Hematopoietic multipotent progenitor cell treated with erythropoietin and hydrocortisone succinate and interleukin-3 and kit ligand, for 6 days (in vitro differentiated cells): Measurements from ENCODE around the gene VASH2.
"Not testable (repeated sequence)": the region's sequence is repeated elsewhere in the genome, so short reads cannot be mapped to it uniquely, and the experiment has no call there.

ENCODE experiments used
- DNase-seq: peaks from one replicate; pipeline ENCODE4 v3.0.0-alpha.2; 2015

Gene VASH2

DNA sequence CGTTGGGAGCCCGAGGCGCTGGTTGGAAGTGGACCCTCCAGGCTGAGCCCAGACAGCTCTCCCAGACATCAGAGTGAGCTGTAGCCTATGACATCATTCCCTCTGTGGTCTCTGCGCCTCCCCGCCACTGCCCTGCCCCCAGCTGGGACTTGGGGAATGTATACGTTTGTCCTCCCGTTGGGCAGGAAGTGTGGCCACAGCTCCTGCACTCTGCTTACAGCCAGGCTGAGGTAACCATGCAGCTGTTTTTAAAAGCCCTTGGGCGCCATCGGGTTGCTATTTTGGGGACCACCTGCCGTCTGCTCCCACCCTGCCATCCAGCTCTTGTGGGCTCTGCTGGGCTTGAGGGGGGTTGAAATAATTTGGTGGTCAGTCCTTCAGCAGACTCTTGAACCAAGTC is 7.8 kb downstream of the VASH2 start:
- DNase-seq: no peak

DNA sequence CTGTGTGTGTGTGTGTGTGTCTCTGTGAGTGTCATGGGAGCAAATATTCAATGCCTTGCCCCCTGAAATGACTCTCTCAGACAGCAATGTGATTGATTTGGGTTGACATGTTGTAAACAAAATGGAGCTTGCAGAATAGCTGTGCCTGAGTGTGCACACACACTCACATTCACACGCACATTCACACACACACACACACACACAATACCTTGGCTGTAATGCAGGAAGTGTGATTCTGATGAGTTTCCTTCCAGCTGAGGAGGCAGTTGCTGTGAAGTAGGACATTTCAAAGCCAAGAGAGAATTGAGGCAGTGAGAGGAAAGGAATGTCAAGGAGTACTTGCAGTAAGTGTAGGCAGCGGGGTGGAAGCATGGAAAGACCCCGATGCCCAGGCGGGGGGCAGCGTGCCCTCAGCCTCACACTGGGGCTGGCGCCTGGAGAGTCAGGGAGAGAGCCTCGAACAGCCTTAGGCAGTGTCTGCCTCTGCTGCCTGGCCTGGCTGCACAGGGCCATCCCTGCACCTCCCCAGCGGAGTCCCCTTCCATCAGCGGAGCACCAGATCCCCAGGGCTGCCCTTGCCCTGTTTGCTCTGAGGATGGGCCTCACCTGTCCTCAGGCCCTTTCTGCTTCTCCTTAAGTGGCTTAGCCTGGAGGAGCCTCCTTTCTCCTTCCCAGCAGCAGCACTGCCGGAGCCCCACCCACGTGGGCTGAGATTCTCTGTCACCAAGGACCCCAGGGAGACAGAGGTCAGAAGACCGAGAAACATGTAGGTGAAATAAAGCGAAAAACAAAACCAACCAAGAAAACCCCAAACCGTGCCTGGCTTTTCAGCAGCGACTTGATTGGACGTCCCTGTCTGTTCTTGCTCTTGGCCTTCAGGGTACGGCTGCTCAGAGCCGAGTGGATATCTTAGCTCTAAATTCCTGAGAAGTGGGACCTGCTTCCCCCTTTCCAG is 9.2 kb downstream of the VASH2 start:
- DNase-seq: no peak

DNA sequence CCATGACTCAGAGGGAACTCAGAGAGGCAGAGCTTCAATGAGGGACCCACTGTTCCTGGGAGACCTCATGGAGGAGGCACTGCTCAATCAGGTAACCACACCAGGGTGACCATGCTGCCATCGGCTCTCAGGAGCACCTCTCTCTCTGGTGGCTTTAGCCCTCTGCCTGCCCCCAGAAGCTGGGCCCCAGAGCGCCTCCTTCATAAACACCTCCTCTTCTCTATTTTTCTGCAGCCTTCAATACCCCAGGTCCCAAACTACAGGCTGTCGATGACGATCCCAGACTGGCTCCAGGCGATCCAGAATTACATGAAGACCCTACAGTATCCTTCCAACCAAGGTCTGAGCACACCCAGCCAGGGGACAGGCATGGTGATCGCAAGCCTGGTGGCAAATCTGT is 10.6 kb downstream of the VASH2 start:
- DNase-seq: no peak

DNA sequence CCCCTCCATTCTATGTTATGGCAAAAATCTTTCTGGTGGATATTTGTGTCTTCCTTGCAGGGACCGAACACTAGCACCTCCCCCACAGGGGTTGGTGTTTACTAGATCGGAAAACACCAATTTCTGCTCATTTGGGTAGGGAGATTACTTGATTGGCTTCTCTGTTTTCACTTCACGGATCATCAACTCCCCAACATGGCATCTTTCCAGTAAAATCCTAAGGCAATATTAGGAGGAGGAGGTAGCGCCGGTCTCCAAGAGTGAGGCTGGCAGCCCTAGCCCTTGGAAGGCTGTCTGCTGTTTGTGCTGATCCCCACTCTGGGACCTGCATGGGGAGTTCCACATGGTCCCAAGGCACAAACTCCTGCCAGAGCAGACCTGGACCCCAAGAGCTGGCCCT is 12.2 kb downstream of the VASH2 start:
- DNase-seq: no peak

DNA sequence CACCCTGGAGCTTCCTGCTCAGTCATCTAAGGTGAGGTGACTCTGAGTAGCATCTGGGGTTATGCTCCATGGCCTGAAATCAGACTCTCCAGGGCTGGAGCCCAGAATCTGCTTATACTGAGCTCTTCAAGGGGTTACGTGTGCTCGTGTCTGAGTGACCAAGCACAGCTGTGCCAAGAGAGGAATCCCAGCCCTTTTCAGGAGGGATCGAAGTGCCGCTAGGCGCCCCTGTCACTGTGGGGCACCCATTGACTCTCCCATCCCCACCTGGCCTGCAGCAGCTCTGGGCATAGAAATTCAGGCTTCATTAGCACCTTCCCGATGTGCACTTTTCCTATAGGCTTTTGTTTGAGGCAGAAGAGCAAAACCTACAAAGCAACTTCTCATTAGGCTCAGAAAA is 13.8 kb downstream of the VASH2 start:
- DNase-seq: no peak

- not testable (repeated sequence) for DNase-seq
Measured at GRCh38 chr1:212964993-212965392, 14.7 kb downstream of the VASH2 start.

DNA sequence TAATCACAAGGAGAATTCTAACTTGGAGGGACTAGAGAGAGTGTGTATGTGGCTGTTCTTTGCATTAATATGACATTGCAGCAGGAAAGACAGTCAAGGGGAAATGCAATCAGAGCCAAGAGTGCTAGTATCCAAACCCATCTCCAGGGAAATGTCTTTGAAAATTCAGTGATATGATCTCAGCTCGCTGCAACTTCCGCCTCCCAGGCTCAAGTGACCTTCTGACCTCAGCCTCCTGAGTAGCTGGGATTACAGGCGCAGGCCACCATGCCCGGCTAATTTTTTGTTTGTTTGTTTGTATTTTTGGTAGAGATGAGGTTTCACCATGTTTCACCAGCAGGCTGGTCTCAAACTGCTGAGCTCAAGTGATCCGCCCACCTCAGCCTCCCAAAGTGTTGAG is 16.3 kb downstream of the VASH2 start:
- no peak for DNase-seq

DNA sequence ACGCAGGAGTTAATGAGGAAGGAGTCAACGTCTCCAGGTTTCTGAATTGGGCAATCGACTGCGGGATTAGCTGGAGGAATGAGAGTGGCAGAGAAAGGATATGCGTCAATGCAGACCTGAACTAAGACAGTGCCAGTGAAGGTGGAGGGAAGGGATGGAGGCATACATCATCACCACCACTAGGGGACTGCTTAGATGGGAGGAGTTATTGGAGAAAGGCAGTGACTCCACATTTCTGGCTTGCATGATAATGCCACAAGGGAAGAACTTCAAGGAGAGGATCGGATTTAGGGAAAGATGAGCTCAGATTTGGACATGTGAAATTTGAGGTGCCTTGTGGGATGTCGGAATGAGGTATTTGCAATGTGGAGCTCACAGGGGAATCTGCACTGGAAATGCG is 17.5 kb downstream of the VASH2 start:
- DNase-seq: peak; percentile 69

DNA sequence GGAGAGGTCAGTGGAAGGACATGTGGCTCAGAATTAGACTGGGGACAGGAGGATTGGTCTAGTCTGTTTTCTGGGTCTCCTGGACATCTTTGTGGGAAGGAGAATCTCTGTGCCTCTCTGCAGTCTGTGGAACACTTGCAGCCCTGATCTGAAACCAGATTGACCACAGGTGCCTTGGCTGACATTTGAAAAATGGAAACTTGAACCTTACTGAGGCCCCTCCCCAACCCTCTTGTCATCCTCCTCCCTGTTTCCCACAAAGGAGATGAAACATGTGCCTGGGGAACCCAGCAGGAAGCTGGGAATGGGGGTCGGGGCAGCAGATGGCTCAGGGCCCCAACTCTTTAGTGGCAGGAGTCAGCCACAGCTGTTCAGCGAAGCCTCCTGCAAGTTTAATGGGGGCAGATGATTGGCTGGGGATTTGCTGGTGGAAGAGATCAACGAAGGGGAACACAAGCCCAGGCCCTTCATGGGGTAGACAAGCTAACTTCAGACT is 18.1 kb downstream of the VASH2 start:
- DNase-seq: no peak

DNA sequence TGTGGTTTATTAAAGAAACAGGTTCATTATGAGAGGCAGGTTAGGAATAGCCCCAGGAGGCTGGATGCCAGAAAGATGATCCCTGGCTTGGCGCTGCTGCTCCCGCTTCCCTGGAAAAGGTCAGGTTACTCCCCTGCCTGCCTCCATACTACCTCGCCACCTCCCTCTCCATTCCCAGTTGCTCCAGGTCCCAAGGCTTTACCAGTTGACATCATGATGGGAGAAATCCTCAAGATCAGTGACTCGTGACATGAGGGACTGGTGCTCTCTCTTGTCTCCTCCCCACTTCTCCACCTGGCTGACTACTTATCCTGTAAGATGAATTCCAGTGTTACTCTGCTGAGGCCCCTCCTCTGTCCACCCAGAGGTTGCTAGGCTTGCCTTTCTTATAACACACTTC is 19.7 kb downstream of the VASH2 start:
- no peak for DNase-seq

DNA sequence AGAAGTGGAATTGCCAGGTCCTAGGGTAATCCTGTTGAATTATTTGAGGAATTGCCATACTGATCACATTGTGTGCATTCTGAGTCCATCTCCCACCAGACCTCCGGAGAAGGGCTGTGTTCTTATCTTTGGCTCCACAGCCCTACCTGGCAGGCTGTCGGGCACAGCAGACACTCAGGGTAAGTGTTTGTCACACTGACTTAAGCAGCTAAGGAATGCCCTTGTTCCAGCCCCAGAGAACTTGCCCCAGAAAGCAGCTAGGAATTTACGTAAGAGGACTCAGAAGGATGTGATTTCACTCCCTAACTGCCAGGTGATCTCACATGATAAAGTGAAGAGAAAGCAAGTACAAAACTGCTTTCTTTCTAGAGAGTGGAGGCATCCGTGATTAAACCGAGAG is 21.0 kb downstream of the VASH2 start:
- no peak for DNase-seq

DNA sequence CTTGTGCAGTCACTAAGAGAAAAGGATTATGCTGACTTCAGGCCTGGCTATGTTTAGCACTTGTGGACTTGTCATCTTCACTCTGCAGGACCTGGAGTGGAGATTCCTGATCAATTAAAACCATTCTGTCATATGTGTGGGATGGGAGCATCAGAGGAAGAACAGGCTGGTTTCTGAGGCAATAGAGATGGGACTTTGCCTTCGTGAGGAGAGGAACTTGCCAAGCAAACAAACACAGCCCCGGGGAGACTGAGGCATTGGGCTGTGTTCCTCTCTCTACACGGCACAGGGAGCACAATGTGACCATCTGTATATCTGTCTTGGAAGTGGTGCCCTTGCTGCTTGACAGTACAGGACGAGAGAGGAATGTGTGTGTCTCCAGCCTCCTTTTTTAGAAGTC is 23.1 kb downstream of the VASH2 start:
- DNase-seq: no peak

- DNase-seq: no peak
Measured at GRCh38 chr1:212973899-212974298, 23.6 kb downstream of the VASH2 start.

- DNase-seq: no peak
Measured at GRCh38 chr1:212974711-212975110, 24.4 kb downstream of the VASH2 start.

- no peak for DNase-seq
Measured at GRCh38 chr1:212975111-212975918, 25.0 kb downstream of the VASH2 start.

DNA sequence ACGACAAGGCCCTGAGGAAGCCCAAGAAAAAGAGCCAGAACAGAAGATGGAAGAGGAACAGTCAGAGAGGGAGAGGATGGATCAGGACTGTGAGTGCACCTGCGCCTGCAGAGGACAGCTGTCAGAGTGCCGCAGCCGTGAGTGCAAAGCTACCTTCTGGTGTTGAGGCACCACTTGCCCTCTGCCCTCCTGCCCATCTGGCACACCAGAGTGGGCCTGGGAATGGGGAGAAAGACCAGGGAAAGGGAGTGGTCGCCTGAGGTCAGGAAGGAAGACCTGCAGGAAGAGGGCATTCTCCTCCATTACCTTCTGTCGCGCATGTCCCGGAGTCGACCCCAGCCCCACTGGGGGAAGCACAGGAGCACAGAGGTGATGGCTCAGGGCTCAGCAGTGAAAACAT is 26.2 kb downstream of the VASH2 start:
- no peak for DNase-seq

DNA sequence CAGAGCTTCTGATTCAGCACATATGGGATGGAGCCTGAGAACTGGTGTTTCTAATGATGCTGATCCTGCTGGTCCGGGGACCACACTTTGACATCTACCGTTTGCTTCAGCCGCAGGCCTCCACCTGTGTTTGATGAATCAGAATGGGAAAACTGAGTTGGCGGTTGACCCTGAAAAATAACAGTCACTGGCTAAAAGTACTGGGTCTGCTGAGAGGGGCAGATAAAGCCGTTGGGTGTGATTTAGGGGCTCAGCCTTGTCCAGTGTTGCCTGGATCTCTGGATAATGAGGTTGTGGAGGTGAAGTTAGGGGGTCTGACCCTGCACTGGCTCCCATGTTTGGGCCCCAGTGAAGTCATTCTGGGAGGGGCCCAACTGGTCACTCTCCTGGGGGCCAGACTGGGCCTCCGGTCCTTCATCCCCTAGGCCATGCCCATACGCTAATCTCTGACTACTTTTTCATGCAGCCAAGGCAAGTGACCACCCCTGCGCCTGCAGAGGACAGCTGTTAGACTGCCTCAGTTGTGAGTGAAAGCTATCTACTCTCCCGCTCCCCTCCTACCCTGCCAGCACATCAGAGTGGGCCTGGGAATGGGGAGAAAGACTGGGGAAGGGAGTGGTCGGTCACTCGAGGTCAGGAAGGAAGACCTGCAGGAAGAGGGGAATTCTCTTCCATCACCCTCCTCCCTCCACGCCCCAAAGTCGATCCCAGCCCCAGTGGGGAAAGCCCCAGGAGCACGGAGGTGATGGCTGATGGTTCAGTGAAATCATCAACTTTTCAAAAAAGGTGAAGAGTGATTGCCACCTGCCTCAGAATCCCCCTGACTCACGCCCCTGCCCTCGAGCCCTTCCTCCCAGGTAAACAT is 27.7 kb downstream of the VASH2 start:
- no peak for DNase-seq

GRCh38 chr1:212979340-212980122 is 29.2 kb downstream of the VASH2 start:
- DNase-seq: no peak

DNA sequence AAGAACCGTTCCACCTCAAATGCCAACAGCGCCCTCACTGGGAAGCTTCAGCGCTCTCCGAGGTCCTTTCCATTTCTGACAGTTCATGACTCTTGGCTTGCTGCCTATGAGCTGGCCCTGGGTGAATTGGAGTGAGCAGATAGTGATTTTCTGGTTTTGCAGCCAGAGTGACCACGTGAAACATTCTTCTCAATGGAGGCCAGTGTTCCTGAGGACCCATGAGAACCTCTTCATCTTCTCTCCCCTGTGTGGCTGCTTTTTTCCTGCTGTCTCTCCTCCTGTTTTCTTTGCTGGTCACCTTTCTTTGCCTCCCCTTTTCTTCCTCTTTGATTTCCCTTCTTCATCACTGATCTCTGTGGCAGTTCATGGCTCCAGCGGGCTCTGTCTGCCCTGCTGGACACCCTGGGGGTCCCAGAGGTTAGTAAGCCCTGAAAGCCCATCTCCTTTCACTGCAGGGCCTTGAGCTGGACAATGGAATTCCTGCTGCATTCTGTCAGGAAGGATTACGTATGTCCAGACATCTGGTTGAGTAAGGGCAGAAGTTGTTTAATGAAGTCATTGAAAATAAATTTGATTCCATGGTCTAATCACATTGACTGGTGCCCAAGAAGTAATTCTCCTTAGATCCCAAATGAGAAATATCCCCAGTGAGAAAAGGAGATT is 29.9 kb downstream of the VASH2 start:
- peak; percentile 16 for DNase-seq

GRCh38 chr1:212981025-212981495 is 30.7 kb downstream of the VASH2 start:
- no peak for DNase-seq
